OCI-LY1 (cell line): ENCODE results near the gene EXOC5.

ENCODE experiments used
- EZH2 ChIP-seq: fragments of 200-600 bp; sonication (generic), shearing (Covaris generic); IDR thresholded peaks from 2 replicates; pipeline ENCODE4 v1.8.0; 2017; ENCODE audit warnings: borderline replicate concordance, mixed run types, mild to moderate bottlenecking, antibody characterized with exemption, low read length, moderate library complexity, mixed read lengths
- TF ChIP-seq, protein P1 (sequence below): fragments of 200-600 bp; sonication (generic), shearing (Covaris generic); IDR thresholded peaks from 2 replicates; pipeline ENCODE4 v1.5.1; 2017; ENCODE audit warnings: mild to moderate bottlenecking, antibody characterized with exemption, low read length, moderate library complexity, mixed read lengths

DNA sequence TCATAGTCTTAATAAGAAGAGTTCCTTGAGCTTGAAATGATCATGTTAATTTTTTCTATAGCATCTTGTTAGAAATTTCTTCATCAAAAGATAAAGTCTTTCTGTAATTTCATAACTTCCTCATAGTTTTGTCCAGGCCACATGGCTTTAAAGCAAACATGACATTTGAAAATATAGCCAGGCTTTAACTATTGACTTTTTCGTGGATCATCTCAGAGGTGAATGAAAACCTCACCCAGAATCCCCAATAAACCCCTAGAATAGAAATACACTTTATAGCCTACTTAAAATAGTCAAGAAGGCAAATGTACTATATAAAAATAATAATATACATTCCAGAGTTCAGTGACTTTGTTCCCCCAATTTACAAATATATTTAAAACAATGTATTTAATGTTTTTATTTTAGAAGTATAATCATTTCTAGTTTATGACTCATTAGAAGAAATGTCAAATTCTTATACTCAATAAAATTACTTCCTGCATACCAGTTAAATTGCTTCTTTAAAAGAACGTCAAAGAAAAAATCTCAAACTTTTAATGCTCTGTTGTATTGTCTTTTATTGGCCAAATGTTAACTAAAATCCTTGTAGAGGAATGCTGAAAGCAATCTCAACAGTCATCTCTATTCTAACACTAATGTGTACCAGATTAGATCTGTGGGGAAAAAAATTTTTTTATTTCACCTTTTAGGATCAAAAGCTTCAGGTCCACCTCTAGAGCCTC is 21.6 kb downstream of the EXOC5 start:
- TF ChIP-seq, protein P1, sequence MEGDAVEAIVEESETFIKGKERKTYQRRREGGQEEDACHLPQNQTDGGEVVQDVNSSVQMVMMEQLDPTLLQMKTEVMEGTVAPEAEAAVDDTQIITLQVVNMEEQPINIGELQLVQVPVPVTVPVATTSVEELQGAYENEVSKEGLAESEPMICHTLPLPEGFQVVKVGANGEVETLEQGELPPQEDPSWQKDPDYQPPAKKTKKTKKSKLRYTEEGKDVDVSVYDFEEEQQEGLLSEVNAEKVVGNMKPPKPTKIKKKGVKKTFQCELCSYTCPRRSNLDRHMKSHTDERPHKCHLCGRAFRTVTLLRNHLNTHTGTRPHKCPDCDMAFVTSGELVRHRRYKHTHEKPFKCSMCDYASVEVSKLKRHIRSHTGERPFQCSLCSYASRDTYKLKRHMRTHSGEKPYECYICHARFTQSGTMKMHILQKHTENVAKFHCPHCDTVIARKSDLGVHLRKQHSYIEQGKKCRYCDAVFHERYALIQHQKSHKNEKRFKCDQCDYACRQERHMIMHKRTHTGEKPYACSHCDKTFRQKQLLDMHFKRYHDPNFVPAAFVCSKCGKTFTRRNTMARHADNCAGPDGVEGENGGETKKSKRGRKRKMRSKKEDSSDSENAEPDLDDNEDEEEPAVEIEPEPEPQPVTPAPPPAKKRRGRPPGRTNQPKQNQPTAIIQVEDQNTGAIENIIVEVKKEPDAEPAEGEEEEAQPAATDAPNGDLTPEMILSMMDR = no peak
- no peak for TF ChIP-seq EZH2
